Measurements from ENCODE around the gene DPM3. TPM values are rescaled to one million over a fixed set of nuclear protein-coding genes. Genes with fewer than 3 reads are reported as not detected.

Gene DPM3
- total and polyA plus RNA-seq, 9 of the 15 experiments (the other 6 are each of a cell fraction or from before 2014, with no cell fraction given): 3.7 to 120 (median 36.4) TPM

- TF ChIP-seq JUN (IDR thresholded peaks at IDR 0.05; ENCODE audit: borderline replicate concordance, low read depth, low read length): 0 out of 2 replicates have a peak, but pooled peaks have one; percentile 4
- no peak for TF ChIP-seq JUN (CRISPR knock-in tag; IDR thresholded peaks at IDR 0.05; ENCODE audit: borderline replicate concordance)
- no peak for TF ChIP-seq ZNF217 (CRISPR knock-in tag; IDR thresholded peaks at IDR 0.05)
- no peak for TF ChIP-seq ZNF12 (CRISPR knock-in tag; IDR thresholded peaks at IDR 0.05)
- no peak for TF ChIP-seq SRSF1 (IDR thresholded peaks at IDR 0.05; ENCODE audit: low read depth, low read length)
- TF ChIP-seq SMAD2 (IDR thresholded peaks at IDR 0.05; ENCODE audit: low read depth, low read length): no peak
- TF ChIP-seq PTRF (tag; IDR thresholded peaks at IDR 0.05): no peak
- TF ChIP-seq FOXJ3 (CRISPR knock-in tag; IDR thresholded peaks at IDR 0.05): no peak
- peak; percentile 86 for TF ChIP-seq PRDM10 (IDR thresholded peaks at IDR 0.05; ENCODE audit: partially characterized antibody)
- 0 out of 2 replicates have a peak, but pooled peaks have one; percentile 2 for TF ChIP-seq KDM2B (CRISPR knock-in tag; IDR thresholded peaks at IDR 0.05)
- peak; percentile 61 for TF ChIP-seq TOE1 (IDR thresholded peaks at IDR 0.05; ENCODE audit: borderline replicate concordance)
- TF ChIP-seq TOE1 (CRISPR knock-in tag; IDR thresholded peaks at IDR 0.05; ENCODE audit: borderline replicate concordance, low read depth): no peak
- TF ChIP-seq CBFA2T3 (IDR thresholded peaks at IDR 0.05): no peak
- no peak for TF ChIP-seq TEAD4 (IDR thresholded peaks at IDR 0.05; ENCODE audit: low read length)
- TF ChIP-seq TEAD4 (CRISPR knock-in tag; IDR thresholded peaks at IDR 0.05; ENCODE audit: borderline replicate concordance): peak; percentile 28; the same call in 1 of the 2 replicates
- TF ChIP-seq ILF3 (IDR thresholded peaks at IDR 0.05; ENCODE audit: borderline replicate concordance): peak; percentile 58; the same call in 1 of the 2 replicates
- TF ChIP-seq RBFOX2 (IDR thresholded peaks at IDR 0.05; ENCODE audit: low read depth, low read length): peak; percentile 82
- TF ChIP-seq SOX6 (IDR thresholded peaks at IDR 0.05): no peak
- TF ChIP-seq ZNF311 (CRISPR knock-in tag; IDR thresholded peaks at IDR 0.05): no peak
- no peak for TF ChIP-seq NELFE (IDR thresholded peaks at IDR 0.05; ENCODE audit: insufficient read depth, insufficient read length)
- no peak for TF ChIP-seq ZNF408 (CRISPR knock-in tag; IDR thresholded peaks at IDR 0.05; ENCODE audit: low read depth)
- peak; percentile 84 for TF ChIP-seq PKNOX1 (IDR thresholded peaks at IDR 0.05)
- no peak for TF ChIP-seq DDX20 (tag; IDR thresholded peaks at IDR 0.05; ENCODE audit: low read depth)
- TF ChIP-seq GABPB1 (CRISPR knock-in tag; IDR thresholded peaks at IDR 0.05): peak; percentile 99
- no peak; a peak in 1 of 4 replicates for TF ChIP-seq NONO (IDR thresholded peaks at IDR 0.05; ENCODE audit: low read depth in 2 of 2, low read length in 1 of 2)
- TF ChIP-seq HCFC1 (IDR thresholded peaks at IDR 0.05; ENCODE audit: low read depth, low read length): peak; percentile 98
Observed at GRCh38 chr1:155139895-155140629, at the start of gene DPM3 (continued).

All from K562 (cell line).